ENCODE measurements around the gene PCSK1.

DNA sequence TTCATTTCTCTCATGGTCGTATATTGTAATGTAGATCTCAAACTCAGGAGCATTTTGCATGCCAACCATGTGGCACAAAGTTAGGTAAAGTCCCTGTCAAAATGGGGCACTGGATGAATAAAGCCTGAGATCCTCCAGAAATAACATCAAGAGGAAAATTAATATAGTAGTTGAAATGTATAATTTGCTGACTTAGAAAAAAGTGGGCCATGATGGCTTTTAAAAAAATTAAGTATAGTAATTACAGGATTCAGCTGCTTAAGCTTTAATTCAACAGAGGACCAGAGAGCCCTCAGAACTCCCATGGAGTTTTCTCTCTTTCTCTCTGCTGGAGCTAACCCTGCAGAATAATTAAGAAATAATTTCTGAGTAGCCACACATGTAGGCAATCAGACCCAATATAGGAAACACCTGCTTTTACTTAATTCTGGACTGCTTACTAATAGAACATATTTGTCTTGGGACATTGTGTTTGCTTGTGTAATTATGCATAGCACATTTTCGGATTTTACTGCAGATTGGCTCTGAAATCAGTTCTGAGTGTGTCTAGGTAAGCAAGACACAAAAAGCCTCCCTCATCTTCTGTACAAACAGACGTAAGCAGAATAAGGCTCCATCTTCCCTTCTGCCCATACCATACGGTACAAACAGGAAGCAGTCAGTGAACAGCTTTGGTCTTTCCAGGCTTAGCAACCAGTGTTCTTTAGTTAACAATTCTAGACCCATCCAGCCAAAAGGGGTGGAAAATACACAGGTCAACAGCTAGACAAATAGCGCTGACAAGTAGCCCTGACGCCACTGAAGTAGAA lies 26.5 kb upstream of the PCSK1 start:
- TF ChIP-seq EZH2 (IDR thresholded peaks at IDR 0.05; ENCODE audit: borderline replicate concordance, low read depth, low read length, severe bottlenecking), result no peak
- TF ChIP-seq, protein P1, sequence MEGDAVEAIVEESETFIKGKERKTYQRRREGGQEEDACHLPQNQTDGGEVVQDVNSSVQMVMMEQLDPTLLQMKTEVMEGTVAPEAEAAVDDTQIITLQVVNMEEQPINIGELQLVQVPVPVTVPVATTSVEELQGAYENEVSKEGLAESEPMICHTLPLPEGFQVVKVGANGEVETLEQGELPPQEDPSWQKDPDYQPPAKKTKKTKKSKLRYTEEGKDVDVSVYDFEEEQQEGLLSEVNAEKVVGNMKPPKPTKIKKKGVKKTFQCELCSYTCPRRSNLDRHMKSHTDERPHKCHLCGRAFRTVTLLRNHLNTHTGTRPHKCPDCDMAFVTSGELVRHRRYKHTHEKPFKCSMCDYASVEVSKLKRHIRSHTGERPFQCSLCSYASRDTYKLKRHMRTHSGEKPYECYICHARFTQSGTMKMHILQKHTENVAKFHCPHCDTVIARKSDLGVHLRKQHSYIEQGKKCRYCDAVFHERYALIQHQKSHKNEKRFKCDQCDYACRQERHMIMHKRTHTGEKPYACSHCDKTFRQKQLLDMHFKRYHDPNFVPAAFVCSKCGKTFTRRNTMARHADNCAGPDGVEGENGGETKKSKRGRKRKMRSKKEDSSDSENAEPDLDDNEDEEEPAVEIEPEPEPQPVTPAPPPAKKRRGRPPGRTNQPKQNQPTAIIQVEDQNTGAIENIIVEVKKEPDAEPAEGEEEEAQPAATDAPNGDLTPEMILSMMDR (IDR thresholded peaks at IDR 0.05; ENCODE audit: borderline replicate concordance, extremely low read depth, low read length, poor library complexity, severe bottlenecking), result no peak
